ENCODE results near the gene FBLN1. TPM values are rescaled to one million over a fixed set of nuclear protein-coding genes. Genes with fewer than 3 reads are reported as not detected.

FBLN1 gene
- polyA plus RNA-seq, 1 donor from 2014 or later = 3.4 TPM

DNA sequence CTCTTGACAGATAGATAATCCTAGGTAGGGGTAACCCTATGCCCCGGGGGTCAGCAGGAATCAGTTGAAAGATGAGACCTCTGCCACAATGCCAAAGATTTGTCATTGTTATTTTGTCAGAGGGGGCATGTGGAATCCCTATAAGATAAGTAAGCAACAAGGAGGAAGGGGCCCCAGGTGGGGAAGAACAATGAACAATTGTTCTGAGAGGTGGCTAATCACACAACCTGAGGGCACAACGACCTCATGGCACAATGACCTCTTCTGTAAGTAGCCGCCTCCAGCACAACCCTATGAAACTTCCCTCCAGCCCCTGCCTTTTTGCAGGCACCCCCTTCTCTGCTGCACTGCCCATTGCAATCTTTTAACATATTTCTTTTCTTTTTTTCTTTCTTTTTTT, 11.8 kb upstream of the FBLN1 start:
- H4K20me1 ChIP-seq (ENCODE audit: insufficient read depth) = no peaks in the 10 kb centered on the region
- no peaks in the 10 kb centered on the region for H3K9me3 ChIP-seq (ENCODE audit: low read length)
- no peak overlapping the region for H3K4me2 ChIP-seq (ENCODE audit: low read length)
- no peak overlapping the region for H3K9ac ChIP-seq (ENCODE audit: low read length)
- H3K4me3 ChIP-seq (ENCODE audit: low read length) = no peak overlapping the region
- no peaks in the 10 kb centered on the region for H3K36me3 ChIP-seq (ENCODE audit: insufficient read depth, low read length)
- no peaks in the 10 kb centered on the region for H3F3A ChIP-seq (ENCODE audit: insufficient read depth, low read length, poor library complexity, severe bottlenecking)
- H2AFZ ChIP-seq (ENCODE audit: low read depth, low read length) = no peak overlapping the region
- no peaks in the 10 kb centered on the region for H3K27me3 ChIP-seq (ENCODE audit: insufficient read depth, low read depth, low read length)
- no peak for TF ChIP-seq SMC3 (conservative IDR thresholded peaks at IDR 0.05; ENCODE audit: poor library complexity)
- no peak for TF ChIP-seq EP300 (conservative IDR thresholded peaks at IDR 0.05; ENCODE audit: poor library complexity, severe bottlenecking)
- no peaks in the 10 kb centered on the region for H3K79me2 ChIP-seq (replicated peaks; ENCODE audit: insufficient read depth, low read length)
- H3K9me2 ChIP-seq (ENCODE audit: insufficient read depth, low read length) = no peaks in the 10 kb centered on the region
- no peak overlapping the region for H3K27ac ChIP-seq (ENCODE audit: low read length)

GRCh38 chr22:45491841-45492240, 10.8 kb upstream of the FBLN1 start:
- H3F3A ChIP-seq (ENCODE audit: insufficient read depth, low read length, poor library complexity, severe bottlenecking) = no peaks in the 10 kb centered on the region
- H4K20me1 ChIP-seq (ENCODE audit: insufficient read depth) = no peaks in the 10 kb centered on the region
- no peaks in the 10 kb centered on the region for H3K27me3 ChIP-seq (ENCODE audit: insufficient read depth, low read depth, low read length)
- H2AFZ ChIP-seq (ENCODE audit: low read depth, low read length) = no peak overlapping the region
- no peaks in the 10 kb centered on the region for H3K9me3 ChIP-seq (ENCODE audit: low read length)
- H3K4me2 ChIP-seq (ENCODE audit: low read length) = no peak overlapping the region
- TF ChIP-seq POLR2AphosphoS5 (IDR thresholded peaks at IDR 0.05) (no peak), SMC3 (conservative IDR thresholded peaks at IDR 0.05; ENCODE audit: poor library complexity) (no peak), CTCF (IDR thresholded peaks at IDR 0.05; ENCODE audit: poor library complexity, severe bottlenecking) (no peak), TAF1 (IDR thresholded peaks at IDR 0.05; ENCODE audit: low read depth) (no peak), RAD21 (conservative IDR thresholded peaks at IDR 0.05) (no peak), MXI1 (conservative IDR thresholded peaks at IDR 0.05; ENCODE audit: poor library complexity, severe bottlenecking) (no peak), EZH2 (IDR thresholded peaks at IDR 0.05; ENCODE audit: borderline replicate concordance, insufficient read depth, low read length, poor library complexity, severe bottlenecking) (no peak), EP300 (conservative IDR thresholded peaks at IDR 0.05; ENCODE audit: poor library complexity, severe bottlenecking) (no peak)
- TF ChIP-seq, protein P1, sequence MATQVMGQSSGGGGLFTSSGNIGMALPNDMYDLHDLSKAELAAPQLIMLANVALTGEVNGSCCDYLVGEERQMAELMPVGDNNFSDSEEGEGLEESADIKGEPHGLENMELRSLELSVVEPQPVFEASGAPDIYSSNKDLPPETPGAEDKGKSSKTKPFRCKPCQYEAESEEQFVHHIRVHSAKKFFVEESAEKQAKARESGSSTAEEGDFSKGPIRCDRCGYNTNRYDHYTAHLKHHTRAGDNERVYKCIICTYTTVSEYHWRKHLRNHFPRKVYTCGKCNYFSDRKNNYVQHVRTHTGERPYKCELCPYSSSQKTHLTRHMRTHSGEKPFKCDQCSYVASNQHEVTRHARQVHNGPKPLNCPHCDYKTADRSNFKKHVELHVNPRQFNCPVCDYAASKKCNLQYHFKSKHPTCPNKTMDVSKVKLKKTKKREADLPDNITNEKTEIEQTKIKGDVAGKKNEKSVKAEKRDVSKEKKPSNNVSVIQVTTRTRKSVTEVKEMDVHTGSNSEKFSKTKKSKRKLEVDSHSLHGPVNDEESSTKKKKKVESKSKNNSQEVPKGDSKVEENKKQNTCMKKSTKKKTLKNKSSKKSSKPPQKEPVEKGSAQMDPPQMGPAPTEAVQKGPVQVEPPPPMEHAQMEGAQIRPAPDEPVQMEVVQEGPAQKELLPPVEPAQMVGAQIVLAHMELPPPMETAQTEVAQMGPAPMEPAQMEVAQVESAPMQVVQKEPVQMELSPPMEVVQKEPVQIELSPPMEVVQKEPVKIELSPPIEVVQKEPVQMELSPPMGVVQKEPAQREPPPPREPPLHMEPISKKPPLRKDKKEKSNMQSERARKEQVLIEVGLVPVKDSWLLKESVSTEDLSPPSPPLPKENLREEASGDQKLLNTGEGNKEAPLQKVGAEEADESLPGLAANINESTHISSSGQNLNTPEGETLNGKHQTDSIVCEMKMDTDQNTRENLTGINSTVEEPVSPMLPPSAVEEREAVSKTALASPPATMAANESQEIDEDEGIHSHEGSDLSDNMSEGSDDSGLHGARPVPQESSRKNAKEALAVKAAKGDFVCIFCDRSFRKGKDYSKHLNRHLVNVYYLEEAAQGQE (IDR thresholded peaks at IDR 0.05; ENCODE audit: borderline replicate concordance) = no peak
- no peaks in the 10 kb centered on the region for H3K79me2 ChIP-seq (replicated peaks; ENCODE audit: insufficient read depth, low read length)
- no peak overlapping the region for H3K4me3 ChIP-seq (ENCODE audit: low read length)
- H3K27ac ChIP-seq (ENCODE audit: low read length) = no peak overlapping the region
- no peaks in the 10 kb centered on the region for H3K36me3 ChIP-seq (ENCODE audit: insufficient read depth, low read length)
- H3K9me2 ChIP-seq (ENCODE audit: insufficient read depth, low read length) = no peaks in the 10 kb centered on the region
- H3K9ac ChIP-seq (ENCODE audit: low read length) = no peak overlapping the region

- Histone ChIP-seq H3K9me2 (ENCODE audit: insufficient read depth, low read length) (no peaks in the 10 kb centered on the region), H3K4me3 (ENCODE audit: low read length) (no peak overlapping the region), H3K9ac (ENCODE audit: low read length) (no peak overlapping the region), H3K79me2 (replicated peaks; ENCODE audit: insufficient read depth, low read length) (no peaks in the 10 kb centered on the region), H4K20me1 (ENCODE audit: insufficient read depth) (no peaks in the 10 kb centered on the region), H3K27ac (ENCODE audit: low read length) (no peak overlapping the region), H3K27me3 (ENCODE audit: insufficient read depth, low read depth, low read length) (no peaks in the 10 kb centered on the region), H2AFZ (ENCODE audit: low read depth, low read length) (no peak overlapping the region), H3K4me2 (ENCODE audit: low read length) (no peak overlapping the region), H3F3A (ENCODE audit: insufficient read depth, low read length, poor library complexity, severe bottlenecking) (no peaks in the 10 kb centered on the region), H3K36me3 (ENCODE audit: insufficient read depth, low read length) (no peaks in the 10 kb centered on the region), H3K9me3 (ENCODE audit: low read length) (no peaks in the 10 kb centered on the region)
- TF ChIP-seq TAF1 (IDR thresholded peaks at IDR 0.05; ENCODE audit: low read depth) = no peak
- no peak for TF ChIP-seq EZH2 (IDR thresholded peaks at IDR 0.05; ENCODE audit: borderline replicate concordance, insufficient read depth, low read length, poor library complexity, severe bottlenecking)
- no peak for TF ChIP-seq MXI1 (conservative IDR thresholded peaks at IDR 0.05; ENCODE audit: poor library complexity, severe bottlenecking)
- no peak for TF ChIP-seq CTCF (IDR thresholded peaks at IDR 0.05; ENCODE audit: poor library complexity, severe bottlenecking)
- TF ChIP-seq POLR2AphosphoS5 (IDR thresholded peaks at IDR 0.05) = no peak
- TF ChIP-seq EP300 (conservative IDR thresholded peaks at IDR 0.05; ENCODE audit: poor library complexity, severe bottlenecking) = no peak
- TF ChIP-seq, protein P1 (IDR thresholded peaks at IDR 0.05; ENCODE audit: borderline replicate concordance) = no peak
Measured at GRCh38 chr22:45493286-45493771, 9.4 kb upstream of the FBLN1 start.

All from neural cell (in vitro differentiated cells).